Skin epidermis (tissue), 12 donors: Measurements from ENCODE around the gene NGF.
"Not testable (repeated sequence)": the region's sequence is repeated elsewhere in the genome, so short reads cannot be mapped to it uniquely, and the experiment has no call there.

Experiments used
- H3K27ac ChIP-seq, 21 experiments: fragments of 200-600 bp; sonication (generic) in 11 of 21; one replicate each; pipeline ENCODE4 v1.5.0; 2020; ENCODE audit warnings: mild to moderate bottlenecking in 3 of 21, inconsistent platforms in 2 of 21, moderate library complexity in 2 of 21
- H3K4me3 ChIP-seq, 7 experiments: fragments of 200-600 bp; sonication (generic) in 2 of 7; one replicate each; pipeline ENCODE4 v1.5.0; 2020; ENCODE audit warnings: inconsistent platforms in 2 of 7, mild to moderate bottlenecking in 2 of 7, moderate library complexity in 1 of 7

The NGF gene

DNA sequence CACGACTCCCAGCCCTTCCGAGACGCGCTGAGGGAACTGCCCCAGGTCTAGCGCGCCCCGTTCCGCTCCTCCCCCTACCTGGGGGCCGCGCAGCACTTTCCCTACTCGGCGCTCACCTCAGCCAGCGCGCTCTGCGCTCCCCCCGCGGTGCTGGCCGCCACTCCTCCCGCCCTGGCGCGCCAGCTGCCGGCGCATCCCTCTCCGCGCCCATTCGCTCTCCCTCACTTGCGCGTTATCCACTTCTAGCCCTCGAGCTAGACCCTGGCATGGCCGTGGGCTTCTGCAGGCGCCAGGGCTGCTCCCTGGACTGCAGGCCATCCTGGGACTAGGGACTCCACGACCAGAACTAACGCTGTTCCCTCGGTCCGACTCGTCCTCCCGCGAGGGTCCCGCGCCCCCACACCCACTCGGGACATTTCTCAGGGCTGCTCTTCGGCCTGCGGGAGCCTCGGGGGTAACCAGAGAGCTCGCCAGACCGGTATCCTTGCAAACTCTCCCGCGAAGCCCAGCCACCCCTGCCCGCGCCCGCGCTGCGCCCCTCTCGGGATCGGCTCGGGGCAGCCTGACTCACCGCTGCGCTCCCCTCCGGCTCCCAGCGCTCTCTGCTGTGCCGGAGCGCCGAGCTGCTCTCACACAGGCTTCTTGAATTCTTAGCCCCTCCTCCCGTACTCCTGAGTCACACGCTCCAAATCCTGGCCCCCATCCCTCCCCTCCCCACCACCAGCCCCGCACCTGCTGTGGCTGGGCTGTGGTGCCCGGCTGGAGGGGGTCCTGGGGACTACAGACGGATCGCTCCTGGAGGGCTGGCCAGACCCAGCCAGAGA lies at the start of gene NGF:
NGF (minus strand) TSS at position 617 of the 824 bp plus-strand sequence. CDS start 51,454 bp downstream, outside the sequence.
- Histone ChIP-seq H3K4me3 (peak within 1 kb of the TSS; percentile 15 to 41 (median 31)), H3K27ac (peak within 1 kb of the TSS in 5 of 21 experiments; percentile 5 to 61 (median 33))

- H3K4me3 ChIP-seq, H3K27ac ChIP-seq: not testable (repeated sequence)
These were observed 45.4 kb upstream of the NGF start for GRCh38 chr1:115383455-115383854.

GRCh38 chr1:115379943-115380342 lies 41.9 kb upstream of the NGF start:
- no peak overlapping the region for H3K4me3 ChIP-seq
- H3K27ac ChIP-seq = no peak overlapping the region

GRCh38 chr1:115377411-115377810 lies 39.4 kb upstream of the NGF start:
- Histone ChIP-seq H3K4me3 (no peak overlapping the region), H3K27ac (no peak overlapping the region)

- Histone ChIP-seq H3K27ac (no peak overlapping the region), H3K4me3 (no peak overlapping the region)
These were observed 36.5 kb upstream of the NGF start for GRCh38 chr1:115374598-115374997.

- Histone ChIP-seq H3K27ac (no peak overlapping the region), H3K4me3 (no peak overlapping the region)
These were observed 35.3 kb upstream of the NGF start for GRCh38 chr1:115373305-115373704.

GRCh38 chr1:115365738-115366137 lies 27.7 kb upstream of the NGF start:
- Histone ChIP-seq H3K27ac (no peak overlapping the region), H3K4me3 (no peak overlapping the region)

GRCh38 chr1:115364780-115365155 lies 26.7 kb upstream of the NGF start:
- Histone ChIP-seq H3K27ac (no peak overlapping the region), H3K4me3 (no peak overlapping the region)

GRCh38 chr1:115364046-115364779 lies 26.2 kb upstream of the NGF start:
- Histone ChIP-seq H3K27ac (no peak overlapping the region), H3K4me3 (no peak overlapping the region)

GRCh38 chr1:115363171-115363570 lies 25.1 kb upstream of the NGF start:
- no peak overlapping the region for H3K27ac ChIP-seq
- no peak overlapping the region for H3K4me3 ChIP-seq

GRCh38 chr1:115360505-115361129 lies 22.6 kb upstream of the NGF start:
- not testable (repeated sequence) for H3K27ac ChIP-seq, H3K4me3 ChIP-seq

- not testable (repeated sequence) for H3K4me3 ChIP-seq, H3K27ac ChIP-seq
These were observed 21.9 kb upstream of the NGF start for GRCh38 chr1:115359787-115360452.

- no peak overlapping the region for H3K27ac ChIP-seq
These were observed 18.3 kb upstream of the NGF start for GRCh38 chr1:115356356-115356755.

DNA sequence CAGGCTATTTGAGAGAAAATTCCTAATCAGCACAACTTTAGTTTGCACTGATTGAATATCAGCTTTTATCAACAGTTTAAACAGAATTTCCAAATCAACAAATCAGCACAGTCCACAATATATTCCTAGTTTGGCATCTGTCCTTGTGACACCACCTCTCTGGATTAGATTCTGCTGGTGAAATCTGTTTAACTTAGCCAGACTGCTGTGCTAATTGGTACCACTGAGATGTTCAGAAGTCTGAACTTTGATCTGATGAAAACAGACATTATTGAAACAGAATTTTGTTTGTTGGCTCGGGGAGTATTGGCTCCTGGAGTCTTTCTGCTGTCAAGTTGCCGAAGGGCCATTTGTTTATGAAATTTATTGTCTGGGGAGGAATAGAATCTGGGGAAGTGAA lies 17.0 kb upstream of the NGF start:
- Histone ChIP-seq H3K27ac (no peak overlapping the region), H3K4me3 (no peak overlapping the region)

More at GRCh38 chr1:115356356-115356755, 18.3 kb upstream of the NGF start:
- no peak overlapping the region for H3K4me3 ChIP-seq

DNA sequence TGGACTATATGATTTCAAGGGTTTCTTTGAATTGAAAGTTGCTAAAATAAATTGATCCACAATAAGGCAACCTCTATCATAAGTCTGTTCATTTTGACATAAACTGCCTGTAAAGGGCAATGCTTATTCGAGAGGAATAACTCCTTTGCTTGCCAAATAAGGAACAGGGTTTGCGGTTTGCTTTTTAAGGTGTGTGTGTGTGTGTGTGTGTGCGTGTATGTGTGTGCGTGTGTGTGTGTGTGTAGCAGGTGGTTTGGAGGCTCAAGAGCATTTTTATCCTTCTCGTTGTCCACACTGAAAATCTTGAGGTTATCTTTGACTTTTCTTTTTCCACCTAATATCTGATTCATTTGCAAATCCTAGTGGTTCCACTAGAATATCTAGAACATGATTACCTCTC lies 13.1 kb upstream of the NGF start:
- Histone ChIP-seq H3K4me3 (no peak overlapping the region), H3K27ac (no peak overlapping the region)

DNA sequence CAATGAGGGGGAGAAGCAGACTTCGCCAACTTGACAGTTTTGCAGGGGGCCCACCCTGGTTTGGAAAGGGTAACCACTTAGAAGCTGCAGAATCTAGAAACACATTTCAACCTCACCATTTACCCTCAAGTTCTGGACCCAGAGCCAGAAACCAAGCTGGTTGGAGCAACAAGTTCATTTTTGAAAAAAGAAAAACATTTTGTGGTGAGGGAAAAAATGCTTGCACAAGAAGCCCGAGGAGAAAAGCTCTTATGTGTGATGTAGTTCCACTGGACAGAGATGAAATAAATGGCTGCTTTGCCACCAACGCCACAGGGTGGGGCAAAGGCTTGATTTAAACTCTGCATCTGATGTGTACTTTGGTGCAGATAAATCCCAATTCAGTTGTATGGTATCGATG lies 10.6 kb upstream of the NGF start:
- no peak overlapping the region for H3K4me3 ChIP-seq
- H3K27ac ChIP-seq = no peak overlapping the region

- no peak overlapping the region for H3K4me3 ChIP-seq
- no peak overlapping the region for H3K27ac ChIP-seq
These were observed 9.2 kb upstream of the NGF start for GRCh38 chr1:115347282-115347681.

- H3K4me3 ChIP-seq = no peak overlapping the region
- no peak overlapping the region for H3K27ac ChIP-seq
These were observed 5.2 kb upstream of the NGF start for GRCh38 chr1:115343200-115343737.

DNA sequence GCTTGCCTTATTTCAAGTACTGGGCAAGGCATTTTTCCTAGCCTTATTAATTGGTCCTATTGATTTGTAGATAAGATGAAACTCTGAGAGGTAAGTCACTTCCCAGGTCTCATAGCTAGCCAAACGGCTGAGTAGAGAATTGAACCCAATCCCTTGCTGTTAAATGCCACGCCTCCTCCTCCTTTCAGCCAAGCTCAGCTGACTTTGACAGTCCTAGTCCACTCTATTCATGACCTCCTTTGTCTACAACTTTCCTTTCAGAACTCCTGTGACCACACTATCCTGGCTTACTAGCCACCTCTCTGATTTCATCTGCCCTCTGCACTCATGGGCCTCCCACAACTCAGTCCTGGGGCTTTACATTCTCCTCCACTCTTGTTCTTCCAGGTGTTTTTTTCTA lies 3.9 kb upstream of the NGF start:
- Histone ChIP-seq H3K27ac (no peak overlapping the region), H3K4me3 (no peak overlapping the region)

- no peak overlapping the region for H3K27ac ChIP-seq
- H3K4me3 ChIP-seq = no peak overlapping the region
These were observed 2.8 kb upstream of the NGF start for GRCh38 chr1:115340879-115341278.
